HG03378 (cell line): Measurements from ENCODE around the gene MBP.

Experiments used
- ATAC-seq: cut with Tn5 transposase; IDR thresholded peaks from one replicate; pipeline ENCODE4 v1.9.1; 2021; ENCODE audit warnings: mild to moderate bottlenecking, moderate library complexity; ENCODE audit not compliant: unreplicated experiment

MBP gene

DNA sequence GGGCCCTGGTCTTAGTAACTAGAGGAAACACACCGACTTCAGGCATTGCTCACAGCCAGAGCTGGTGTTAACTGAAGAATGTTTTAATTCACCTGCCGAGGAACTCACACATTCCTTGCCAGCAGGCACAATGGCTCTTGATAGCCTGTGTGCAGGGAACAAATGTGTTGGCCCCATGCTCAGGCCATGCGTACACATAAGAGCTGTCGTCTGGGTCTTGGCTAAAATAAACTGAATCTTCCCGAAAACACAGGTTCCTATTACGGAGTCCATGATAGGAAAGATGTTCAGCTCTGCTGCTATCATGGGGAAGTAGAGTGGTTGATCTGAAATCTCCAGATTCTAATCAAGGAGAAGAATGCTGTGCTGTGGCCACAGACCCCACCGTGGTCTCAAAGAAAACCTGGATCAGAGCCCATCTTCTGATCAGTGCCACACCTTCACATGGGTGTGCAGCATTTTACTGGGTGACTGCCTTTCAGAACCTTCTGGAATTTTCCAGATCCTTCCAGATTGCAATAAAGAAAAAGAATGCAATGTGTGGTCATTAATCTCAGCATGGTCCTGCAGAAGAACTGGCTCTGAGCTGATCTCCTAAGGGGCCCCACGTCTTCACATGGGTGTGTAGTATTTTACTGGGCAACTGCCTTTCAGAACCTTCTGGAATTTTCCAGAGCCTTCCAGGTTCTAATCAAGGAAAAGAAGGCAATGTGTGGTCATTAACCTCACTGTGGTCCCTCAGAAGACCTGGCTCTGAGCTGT lies 17.2 kb downstream of the MBP start:
- no peak for ATAC-seq

GRCh38 chr18:77114415-77115191 lies 18.0 kb downstream of the MBP start:
- peak; percentile 95 for ATAC-seq

DNA sequence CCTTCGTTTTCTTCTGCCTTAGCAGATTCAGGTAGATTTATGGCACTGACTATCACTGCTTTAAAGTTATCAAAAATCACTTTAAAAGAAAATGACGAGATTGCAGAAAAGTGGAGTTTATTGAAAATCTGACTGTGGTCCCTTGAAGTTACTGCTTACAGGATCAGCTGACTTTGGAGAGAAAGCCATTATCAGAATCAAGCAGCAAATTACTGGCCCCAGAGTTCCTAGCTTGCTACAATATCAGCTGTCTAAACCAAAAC lies 18.5 kb downstream of the MBP start:
- ATAC-seq = no peak

GRCh38 chr18:77113361-77114151 lies 19.0 kb downstream of the MBP start:
- ATAC-seq = no peak

DNA sequence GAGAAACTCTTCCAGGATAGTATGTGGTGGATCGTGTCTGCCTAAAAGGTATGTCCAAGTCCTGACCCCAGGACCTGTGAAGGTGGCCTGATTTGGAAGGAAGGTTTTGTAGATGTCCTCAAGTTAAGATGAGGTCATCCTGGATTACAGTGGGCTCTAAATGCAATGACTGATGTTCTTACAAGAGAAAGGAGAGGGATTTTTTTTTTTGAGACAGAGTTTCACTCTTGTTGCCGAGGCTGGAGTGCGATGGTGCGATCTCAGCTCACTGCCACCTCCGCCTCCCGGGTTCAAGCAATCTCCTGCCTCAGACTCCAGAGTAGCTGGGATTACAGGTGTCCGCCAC lies 19.9 kb downstream of the MBP start:
- ATAC-seq = no peak

DNA sequence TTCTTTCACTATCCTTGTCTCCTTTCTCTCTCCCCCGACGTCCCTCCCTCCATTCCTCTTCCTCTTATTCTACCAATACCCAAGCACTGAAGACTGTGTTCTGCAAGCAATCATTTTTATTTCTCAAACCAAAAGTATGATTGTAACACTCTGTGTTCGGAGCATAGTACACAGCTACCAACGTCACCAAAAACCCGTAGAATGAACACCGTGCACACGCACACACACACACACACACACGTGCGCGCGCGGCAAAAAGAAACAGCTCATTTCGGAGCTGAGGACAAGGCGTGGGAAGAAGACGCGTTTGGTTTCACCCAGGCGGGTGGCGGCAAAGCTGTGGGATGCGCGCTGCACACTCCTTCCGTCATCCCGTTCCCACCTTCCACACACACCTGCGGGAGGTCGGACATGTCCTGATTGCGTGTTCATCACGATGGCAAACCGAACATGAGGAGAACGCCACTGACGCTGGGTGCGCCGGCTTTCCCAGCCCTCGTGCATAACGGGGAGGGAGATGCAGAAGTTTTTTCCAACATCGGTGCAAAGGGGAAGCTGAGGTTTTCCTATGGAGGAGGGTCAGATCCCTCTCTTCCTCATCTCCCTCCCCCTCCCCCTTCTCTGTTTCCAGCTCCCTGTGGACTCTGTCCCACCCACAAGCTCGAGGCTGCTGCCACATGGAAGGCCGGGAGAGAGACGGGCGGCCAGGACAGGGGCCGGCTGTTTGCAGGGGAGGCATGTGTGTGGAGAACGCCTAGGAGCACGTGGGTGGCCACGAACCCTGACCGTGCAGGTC lies 20.4 kb downstream of the MBP start:
- ATAC-seq = no peak

DNA sequence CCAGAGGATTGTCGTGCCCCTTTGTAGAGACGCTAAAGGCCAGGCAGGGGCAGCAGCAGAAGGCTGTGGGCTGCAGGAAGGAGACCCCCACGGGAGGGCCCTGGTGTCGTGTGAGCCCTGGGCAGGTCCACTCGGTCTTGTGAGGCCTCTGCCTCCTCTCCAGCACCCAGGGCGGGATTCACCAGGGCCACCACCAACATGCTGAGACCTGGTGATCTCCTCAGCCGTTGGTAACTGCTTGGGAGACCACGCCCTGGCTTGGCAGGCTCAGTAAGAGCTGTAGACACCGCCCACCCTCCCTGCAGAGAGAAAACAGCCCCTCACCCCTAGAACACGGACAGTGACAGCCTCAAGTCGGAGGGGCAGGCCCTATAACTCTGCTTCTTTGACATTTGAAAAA lies 21.1 kb downstream of the MBP start:
- no peak for ATAC-seq

GRCh38 chr18:77110936-77111335 lies 21.6 kb downstream of the MBP start:
- ATAC-seq = no peak

GRCh38 chr18:77110400-77110799 lies 22.2 kb downstream of the MBP start:
- no peak for ATAC-seq

GRCh38 chr18:77109648-77110019 lies 22.9 kb downstream of the MBP start:
- ATAC-seq = no peak

DNA sequence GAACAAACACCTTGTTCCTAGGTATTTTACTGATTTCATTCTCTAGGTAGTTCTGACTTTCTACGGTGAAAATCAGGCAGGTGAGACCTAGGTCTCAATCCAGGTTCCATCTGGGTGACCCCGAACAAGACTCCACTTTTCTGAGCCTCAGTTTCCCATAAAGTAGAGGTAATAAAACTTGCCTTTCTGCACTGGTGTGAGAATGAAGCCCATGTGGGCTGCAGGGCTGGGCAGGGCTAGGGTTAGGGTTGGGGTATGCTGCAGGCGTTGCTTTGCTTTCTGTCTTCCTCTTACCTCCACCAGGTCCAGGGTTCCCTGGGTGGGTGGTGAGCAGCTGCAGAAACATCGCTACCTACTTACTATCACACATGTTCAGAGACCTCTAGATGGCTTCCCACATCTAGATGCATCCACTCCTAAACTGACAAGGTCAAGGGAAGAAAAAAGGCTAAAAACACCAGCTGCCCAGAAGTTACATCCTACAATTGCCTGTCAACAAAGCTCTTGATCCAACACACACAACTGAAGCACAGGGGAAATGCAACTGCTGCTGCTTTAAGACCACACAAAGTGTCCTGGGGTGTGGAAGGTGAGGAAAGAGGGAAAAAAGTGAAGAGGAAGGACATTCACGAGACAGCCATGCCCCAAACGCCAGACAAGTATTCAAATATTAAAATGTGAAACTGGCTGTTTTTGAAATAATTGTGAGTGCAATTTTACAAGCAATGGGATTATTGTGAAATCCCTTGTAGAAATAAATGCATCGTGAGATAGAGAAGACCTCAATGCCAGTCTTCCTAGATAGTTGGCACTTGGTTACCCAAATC lies 23.5 kb downstream of the MBP start:
- no peak for ATAC-seq

DNA sequence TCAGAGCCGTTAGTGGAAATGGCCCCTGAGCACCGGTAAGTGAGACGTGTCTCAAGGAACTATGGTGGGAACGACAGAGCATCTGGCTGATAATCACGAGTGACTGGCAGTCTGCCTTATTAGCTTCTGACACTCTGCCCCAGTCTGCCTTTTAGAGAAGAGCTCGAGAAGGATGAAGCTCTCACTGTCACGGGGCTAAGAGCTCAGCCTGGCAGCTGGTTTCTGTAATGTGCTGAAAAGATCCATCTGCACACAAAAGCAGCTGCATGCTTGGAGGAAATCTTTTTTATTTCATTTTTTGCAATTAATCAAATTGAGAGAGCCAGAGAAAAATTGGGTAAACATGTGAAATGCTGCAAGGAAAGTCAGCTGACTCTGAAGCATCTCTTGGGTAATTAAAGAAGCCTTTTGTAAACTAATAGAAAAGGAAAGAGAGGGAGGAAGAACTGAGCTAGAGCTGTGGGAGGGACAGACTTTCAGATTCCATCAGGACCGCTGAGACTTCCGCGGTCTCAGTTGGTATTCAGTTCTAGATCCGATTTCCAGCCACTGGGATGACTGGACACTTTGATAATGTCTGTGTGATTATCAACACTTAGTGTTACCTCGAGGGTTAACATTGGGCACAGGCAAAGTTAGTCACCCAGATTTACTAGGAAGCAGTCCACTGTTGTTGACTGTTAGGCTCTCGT lies 24.4 kb downstream of the MBP start:
- ATAC-seq = peak; percentile 49

GRCh38 chr18:77107292-77107691 lies 25.3 kb downstream of the MBP start:
- ATAC-seq = no peak

- no peak for ATAC-seq
These were observed 26.3 kb downstream of the MBP start for GRCh38 chr18:77106331-77106730.

GRCh38 chr18:77105680-77106079 lies 26.9 kb downstream of the MBP start:
- ATAC-seq = no peak

DNA sequence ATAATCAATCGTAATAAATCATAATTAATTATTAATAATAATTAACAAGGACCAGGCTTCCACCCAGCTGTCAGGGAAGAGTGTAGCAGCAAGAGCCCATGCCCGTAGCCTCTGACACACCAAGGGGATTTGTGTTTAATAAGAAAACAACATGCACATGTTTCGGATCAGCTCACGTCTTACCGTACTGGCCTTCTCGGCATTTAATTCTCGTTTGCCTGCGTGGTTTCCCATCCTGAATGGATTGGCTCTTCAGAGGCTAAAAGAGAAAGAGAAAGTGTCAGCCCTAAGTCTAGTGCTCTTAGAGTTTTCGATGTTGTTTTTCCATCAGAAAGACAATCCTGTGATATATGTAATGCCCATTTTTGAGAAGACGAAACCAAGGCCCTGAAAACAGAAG lies 27.6 kb downstream of the MBP start:
- ATAC-seq = no peak

DNA sequence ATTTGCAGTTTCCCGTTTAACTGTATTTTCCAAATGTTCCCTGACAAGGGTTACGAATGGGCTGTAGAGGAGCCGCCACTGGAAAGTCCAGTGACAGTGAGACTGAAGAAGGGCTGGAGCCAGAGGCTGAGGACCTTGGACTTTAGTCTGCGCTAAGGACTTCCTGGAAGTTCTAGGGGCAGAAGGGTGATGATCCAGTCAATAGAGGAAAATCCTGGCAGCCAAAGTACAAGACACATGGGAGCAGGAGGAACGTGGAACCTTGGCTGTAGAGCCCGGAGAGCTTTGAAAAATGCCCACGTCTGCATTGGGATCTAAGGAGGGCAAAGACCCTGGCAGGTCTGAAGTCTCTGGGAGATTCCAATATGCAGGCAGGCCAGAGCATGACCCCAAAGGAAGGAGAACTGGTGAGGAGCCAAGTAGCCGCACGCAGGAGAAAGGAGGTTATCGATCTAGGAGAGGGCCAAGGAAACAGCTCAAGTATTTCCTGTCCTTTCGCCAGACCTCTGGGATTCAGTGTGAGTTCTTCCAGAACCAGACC lies 28.5 kb downstream of the MBP start:
- no peak for ATAC-seq

DNA sequence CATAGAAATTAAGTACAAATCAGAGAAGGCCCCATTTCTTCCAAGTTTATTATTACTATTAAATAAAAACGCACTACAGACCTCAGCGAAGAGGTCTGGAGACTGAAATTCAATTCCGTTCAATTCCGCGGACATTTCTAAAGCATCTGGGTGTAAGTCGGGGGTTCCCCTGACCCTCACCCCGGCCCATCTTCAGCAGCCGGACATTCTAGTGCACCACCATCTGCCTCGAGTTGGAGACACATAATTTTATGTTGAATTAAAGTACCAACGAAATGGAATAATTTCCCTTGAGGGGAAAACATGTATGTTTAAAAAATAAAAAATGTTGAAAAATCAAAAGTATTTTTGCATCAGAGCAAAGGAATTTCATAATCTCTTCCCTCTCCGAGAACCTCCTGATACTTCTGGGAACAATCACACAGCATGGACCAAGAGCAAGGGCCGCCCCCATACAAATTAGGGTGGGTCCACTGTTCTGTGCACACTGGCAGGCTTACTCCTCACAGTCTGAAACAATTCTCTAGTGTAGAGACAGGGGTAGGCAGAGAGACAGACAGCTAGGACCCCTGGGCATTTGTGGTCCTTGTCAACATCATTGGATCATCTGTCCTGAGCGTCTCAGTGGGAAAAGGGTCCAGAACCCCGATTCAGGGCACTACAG lies 29.3 kb downstream of the MBP start:
- no peak for ATAC-seq
